CD4-positive, alpha-beta T cell (primary cell): ENCODE measurements around the gene C11orf52. TPM values are rescaled to one million over a fixed set of nuclear protein-coding genes. Genes with fewer than 3 reads are reported as not detected.
"Not testable (repeated sequence)": the region's sequence is repeated elsewhere in the genome, so short reads cannot be mapped to it uniquely, and the experiment has no call there.

Source experiments
- ATAC-seq: fragments of 200-7000 bp; cut with Tn5 transposase; one replicate; pipeline ENCODE4 v1.10.0; 2022; ENCODE audit warnings: mild to moderate bottlenecking; ENCODE audit not compliant: poor library complexity
- CTCF ChIA-PET: fragments of 350-600 bp; sonication (Branson Sonifier 250); formaldehyde crosslinking; loops from one replicate; lab custom pipeline; 2021; ENCODE audit warnings: antibody characterized with exemption, inconsistent platforms; lab: Charles Lee
- POLR2A ChIA-PET: fragments of 350-600 bp; sonication (Branson Sonifier 250); formaldehyde crosslinking; loops from one replicate; lab custom pipeline; 2021; ENCODE audit warnings: antibody characterized with exemption, inconsistent platforms; lab: Charles Lee
- DNase-seq, 14 experiments: peaks; one replicate each; pipeline ENCODE4 v3.0.0-alpha.2; 2013 to 2020; ENCODE audit warnings: mixed read lengths in 2 of 14
- H3K27ac ChIP-seq, 2 donors: one replicate each; pipeline versions ENCODE4 v1.5.1 to v1.7.0; 2013; ENCODE audit warnings: low read length in 2 of 2, low read depth in 1 of 2, mild to moderate bottlenecking in 1 of 2
- H3K27me3 ChIP-seq, 2 experiments: 1 replicate in 1 of 2; 2 replicates in 1 of 2; pipeline versions ENCODE4 v1.6.1 to v1.7.0; 2013; ENCODE audit warnings: low read length in 2 of 2, control low read depth in 1 of 2, mild to moderate bottlenecking in 1 of 2, moderate library complexity in 1 of 2; ENCODE audit not compliant: insufficient read depth in 2 of 2, control insufficient read depth in 1 of 2
- H3K36me3 ChIP-seq: one replicate; pipeline ENCODE4 v1.6.1; 2013; ENCODE audit warnings: low read length, control low read depth; ENCODE audit not compliant: insufficient read depth
- H3K4me1 ChIP-seq: one replicate; pipeline ENCODE4 v1.6.1; 2013; ENCODE audit warnings: low read length, control low read depth; ENCODE audit not compliant: insufficient read depth
- H3K4me3 ChIP-seq: one replicate; pipeline ENCODE4 v1.5.1; 2013; ENCODE audit warnings: mild to moderate bottlenecking, low read length, moderate library complexity
- H3K9me3 ChIP-seq, 2 experiments: 1 replicate in 1 of 2; 2 replicates in 1 of 2; pipeline versions ENCODE4 v1.6.1 to v1.7.0; 2013; ENCODE audit warnings: low read length in 2 of 2, mild to moderate bottlenecking in 2 of 2, control low read depth in 1 of 2, moderate library complexity in 1 of 2; ENCODE audit not compliant: control insufficient read depth in 1 of 2, insufficient read depth in 1 of 2
- H3K27ac Mint-ChIP-seq: one replicate; pipeline ENCODE4 v1.8.0; 2020; ENCODE audit warnings: mixed read lengths
- H3K27me3 Mint-ChIP-seq: one replicate; pipeline ENCODE4 v1.8.0; 2021; ENCODE audit warnings: mixed read lengths
- H3K36me3 Mint-ChIP-seq: one replicate; pipeline ENCODE4 v1.8.0; 2021; ENCODE audit warnings: low read depth, mixed read lengths
- H3K4me1 Mint-ChIP-seq: one replicate; pipeline ENCODE4 v1.8.0; 2021; ENCODE audit warnings: low read depth, mixed read lengths
- H3K4me3 Mint-ChIP-seq: one replicate; pipeline ENCODE4 v1.8.0; 2020; ENCODE audit warnings: mild to moderate bottlenecking, mixed read lengths
- H3K9me3 Mint-ChIP-seq: one replicate; pipeline ENCODE4 v1.8.0; 2020; ENCODE audit warnings: mixed read lengths
- CTCF ChIP-seq: fragments of 200-600 bp; IDR thresholded peaks from one replicate; pipeline ENCODE4 v1.8.0; 2022; ENCODE audit warnings: antibody characterized with exemption, mild to moderate bottlenecking
- intact Hi-C, 2 experiments: fragments of 100-400 bp; cut with DNase I in 1 of 2; cut with micrococcal nuclease in 1 of 2; formaldehyde crosslinking; loops; one replicate each; pipeline versions ENCODE4 v1.15.1 to v1.9.0; 2023 to 2025; cut with DNase I, micrococcal nuclease
- total RNA-seq, 174 experiments: library from RNA in 2 of 174; stranded (reverse) in 2 of 174; gene quantifications; one replicate each; pipeline ENCODE4 v1.2.3 and lab custom pipeline; 2021 to 2026

Gene C11orf52
- total RNA-seq, 2 experiments from 2014 or later: not detected

- Mint-ChIP-seq H3K4me3 (peak within 1 kb of the TSS; percentile 92), H3K27ac (peak within 1 kb of the TSS; percentile 94), H3K36me3 (peaks cover 36% of the 10 kb centered on the region), H3K4me1 (peaks cover 18% of the 10 kb centered on the region), H3K27me3 (no peaks in the 10 kb centered on the region), H3K9me3 (no peaks in the 10 kb centered on the region)
- peak; percentile 89 to 99 (median 93) for DNase-seq
- Histone ChIP-seq H3K9me3 (no peaks in the 10 kb centered on the region), H3K36me3 (peaks cover 14% of the 10 kb centered on the region), H3K4me3 (peak within 1 kb of the TSS; percentile 76), H3K27me3 (no peaks in the 10 kb centered on the region), H3K27ac (peak within 1 kb of the TSS; percentile 97 to 99), H3K4me1 (peaks cover 14% of the 10 kb centered on the region)
- intact Hi-C loops: loop anchor here (1.0 to 5.0 kb wide), 9 partner anchors 8 to 338 kb away; partner anchors contain the start of genes NKAPD1 (in 2 of the 2), PIH1D2 (in 2 of the 2), ALG9 (in 1 of the 2) and DLAT (in 1 of the 2)
- peak; percentile 98 for TF ChIP-seq CTCF
- POLR2A ChIA-PET: interaction anchor here (4.3 kb wide), 1 partner anchor 48 kb away, joined by 44 read pairs; no protein-coding TSS in a partner anchor
- peak; percentile 88 for ATAC-seq
- CTCF ChIA-PET: interaction anchor here (0.9 to 2.1 kb wide), 7 partner anchors 9 to 275 kb away, joined by 3 to 6 read pairs (median 3); no protein-coding TSS in a partner anchor
These were observed 39.7 kb upstream of the C11orf52 start, which contains the start of the genes CFAP68 and FDXACB1 for GRCh38 chr11:111878849-111879636. Gene CFAP68 (plus strand): TSS chr11:111879541. CDS start chr11:111879561, 20 bp downstream. Gene FDXACB1 (minus strand): TSS chr11:111879165. CDS start chr11:111879132, 33 bp downstream.

- Mint-ChIP-seq H3K27me3 (no peaks in the 10 kb centered on the region), H3K4me1 (peaks cover 18% of the 10 kb centered on the region), H3K4me3 (peak overlapping the region; percentile 92), H3K36me3 (peaks cover 36% of the 10 kb centered on the region), H3K27ac (peak overlapping the region; percentile 94), H3K9me3 (no peaks in the 10 kb centered on the region)
- Histone ChIP-seq H3K27me3 (no peaks in the 10 kb centered on the region), H3K4me1 (peaks cover 14% of the 10 kb centered on the region), H3K4me3 (peak overlapping the region; percentile 76), H3K27ac (peak overlapping the region; percentile 97 to 99), H3K36me3 (peaks cover 14% of the 10 kb centered on the region), H3K9me3 (no peaks in the 10 kb centered on the region)
- DNase-seq (no peak), ATAC-seq (peak; percentile 4)
- intact Hi-C loops: loop anchor here (1.0 to 5.0 kb wide), 9 partner anchors 8 to 338 kb away; partner anchors contain the start of genes NKAPD1 (in 2 of the 2), PIH1D2 (in 2 of the 2), ALG9 (in 1 of the 2) and DLAT (in 1 of the 2)
- TF ChIP-seq CTCF: no peak
- CTCF ChIA-PET: interaction anchor here (0.9 to 1.5 kb wide), 3 partner anchors 48 to 52 kb away, joined by 3 to 6 read pairs (median 3); no protein-coding TSS in a partner anchor
- POLR2A ChIA-PET: interaction anchor here (0.7 to 4.3 kb wide), 3 partner anchors 8 to 106 kb away, joined by 3 to 44 read pairs (median 20); partner anchors contain the start of gene ALG9
These were observed 39.1 kb upstream of the C11orf52 start for GRCh38 chr11:111879637-111879960.

GRCh38 chr11:111882202-111882601 lies 36.5 kb upstream of the C11orf52 start:
- Histone ChIP-seq H3K27ac (no peak overlapping the region), H3K4me1 (peaks cover 14% of the 10 kb centered on the region), H3K4me3 (no peak overlapping the region), H3K36me3 (no peaks in the 10 kb centered on the region), H3K9me3 (no peaks in the 10 kb centered on the region), H3K27me3 (no peaks in the 10 kb centered on the region)
- DNase-seq (no peak), ATAC-seq (no peak)
- Mint-ChIP-seq H3K27ac (no peak overlapping the region), H3K4me1 (peaks cover 18% of the 10 kb centered on the region), H3K4me3 (no peak overlapping the region), H3K36me3 (peaks cover 30% of the 10 kb centered on the region), H3K27me3 (no peaks in the 10 kb centered on the region), H3K9me3 (no peaks in the 10 kb centered on the region)
- CTCF ChIA-PET: interaction anchor here (1.7 kb wide), 1 partner anchor 11 kb away, joined by 4 read pairs; the partner anchor contains the start of gene ALG9
- intact Hi-C loops: loop anchor here in 1 of 2 experiments (5.0 kb wide), 1 partner anchor 145 kb away; the partner anchor contains the start of gene DLAT
- POLR2A ChIA-PET: interaction anchor here (4.3 kb wide), 1 partner anchor 45 kb away, joined by 44 read pairs; no protein-coding TSS in a partner anchor
- no peak for TF ChIP-seq CTCF

GRCh38 chr11:111885053-111885452 lies 33.7 kb upstream of the C11orf52 start:
- H3K4me3 ChIP-seq, ATAC-seq, H3K9me3 Mint-ChIP-seq, H3K27ac Mint-ChIP-seq, H3K9me3 ChIP-seq, H3K27ac ChIP-seq, H3K36me3 ChIP-seq, H3K27me3 ChIP-seq, H3K27me3 Mint-ChIP-seq, intact Hi-C loops, H3K4me1 Mint-ChIP-seq, H3K4me3 Mint-ChIP-seq, DNase-seq, H3K4me1 ChIP-seq: not testable (repeated sequence)
- ChIA-PET CTCF (interaction anchor here (0.8 to 1.5 kb wide), 2 partner anchors 9 to 14 kb away, joined by 3 read pairs; no protein-coding TSS in a partner anchor), POLR2A (interaction anchor here (1.0 kb wide), 1 partner anchor 41 kb away, joined by 4 read pairs; no protein-coding TSS in a partner anchor)
- peaks cover 16% of the 10 kb centered on the region for H3K36me3 Mint-ChIP-seq
